Upper lobe of left lung (tissue), 6 donors: ENCODE results near the gene RPS6KA2. TPM values are rescaled to one million over a fixed set of nuclear protein-coding genes. Genes with fewer than 3 reads are reported as not detected.

Source experiments
- ATAC-seq, 2 donors: fragments of 200-7000 bp; cut with Tn5 transposase; one replicate each; pipeline ENCODE4 v1.9.1; 2022; ENCODE audit warnings: mild to moderate bottlenecking in 2 of 2, moderate library complexity in 2 of 2; ENCODE audit not compliant: low FRiP score in 2 of 2
- DNase-seq, 2 donors: peaks; one replicate each; pipeline ENCODE4 v3.0.0-alpha.2; 2019 to 2020
- H3K27ac ChIP-seq, 4 donors: fragments of 200-600 bp; sonication (generic); one replicate each; pipeline ENCODE4 v1.5.1; 2016 to 2019
- H3K27me3 ChIP-seq, 4 donors: fragments of 200-600 bp; sonication (generic); one replicate each; pipeline ENCODE4 v1.5.1; 2017 to 2019
- H3K36me3 ChIP-seq, 4 donors: fragments of 200-600 bp; sonication (generic); one replicate each; pipeline ENCODE4 v1.5.1; 2016 to 2019
- H3K4me1 ChIP-seq, 4 donors: fragments of 200-600 bp; sonication (generic); one replicate each; pipeline ENCODE4 v1.5.1; 2018 to 2019
- H3K4me3 ChIP-seq, 4 donors: fragments of 200-600 bp; sonication (generic); one replicate each; pipeline ENCODE4 v1.5.1; 2017 to 2019; ENCODE audit warnings: mild to moderate bottlenecking in 2 of 4, moderate library complexity in 1 of 4
- H3K9me3 ChIP-seq, 4 donors: fragments of 200-600 bp; sonication (generic); one replicate each; pipeline ENCODE4 v1.5.1; 2018 to 2019
- CTCF ChIP-seq, 6 experiments: fragments of 450-650 bp in 4 of 6; fragments of 200-600 bp in 2 of 6; sonication (generic) in 2 of 6; IDR thresholded peaks; one replicate each; pipeline ENCODE4 v1.5.1; 2016 to 2019; ENCODE audit warnings: antibody characterized with exemption in 6 of 6
- EP300 ChIP-seq, 4 donors: sonication (generic); formaldehyde crosslinking; IDR thresholded peaks; one replicate each; pipeline ENCODE4 v1.5.1; 2017; ENCODE audit warnings: antibody characterized with exemption in 4 of 4, control low read depth in 2 of 4
- POLR2A ChIP-seq, 4 donors: fragments of 450-650 bp; IDR thresholded peaks; one replicate each; pipeline ENCODE4 v1.5.1; 2016 to 2017; ENCODE audit warnings: antibody characterized with exemption in 4 of 4, mild to moderate bottlenecking in 2 of 4
- POLR2AphosphoS5 ChIP-seq, 2 donors: sonication (generic); formaldehyde crosslinking; IDR thresholded peaks; one replicate each; pipeline ENCODE4 v1.5.1; 2017; ENCODE audit warnings: antibody characterized with exemption in 2 of 2
- WGBS, 2 donors: methylation state at CpG; one replicate each; pipeline ENCODE4 v1.1.5; 2017 to 2018; 5-methylcytosine and 5-hydroxymethylcytosine counted together
- total RNA-seq, 6 donors: library from RNA; depleted of rRNA in 4 of 6; stranded (reverse); fragments of >200 nt in 4 of 6; gene quantifications; one replicate each; pipeline versions ENCODE4 v1.1.0 to v1.2.1, GENCODE V29; 2016 to 2021
- donor health status: DM: no; HTN: no; CAD: no; lungs with moderate emphysema.
- donor health status: DM: no; HTN: yes; CAD: no; lungs with severe emphysema.

RPS6KA2 gene
- total RNA-seq, 6 donors from 2014 or later, result 101 to 233 (median 168) TPM

- whole genome bisulfite sequencing, 2 donors, result 52 to 59% methylated on average over 26 of the region's 26 CpGs
- no peaks in the 10 kb centered on the region for H3K9me3 ChIP-seq
- ATAC-seq, result peak; percentile 53 to 66
- no peaks in the 10 kb centered on the region for H3K36me3 ChIP-seq
- H3K4me1 ChIP-seq, result peaks cover 15 to 36% (median 24%) of the 10 kb centered on the region in 4 donors
- TF ChIP-seq EP300 (IDR thresholded peaks at IDR 0.05) (peak in 2 of 4 donors; percentile 41 to 75), CTCF (IDR thresholded peaks at IDR 0.05) (no peak), POLR2AphosphoS5 (IDR thresholded peaks at IDR 0.05) (peak; percentile 37 to 59), POLR2A (IDR thresholded peaks at IDR 0.05) (peak in 1 of 4 donors; percentile 35)
- peak overlapping the region; percentile 15 to 67 (median 56) for H3K27ac ChIP-seq
- peak in 1 of 2 donors; percentile 66 for DNase-seq
- no peak overlapping the region for H3K4me3 ChIP-seq
- no peaks in the 10 kb centered on the region for H3K27me3 ChIP-seq
Measured at GRCh38 chr6:166633732-166634535, 6.9 kb upstream of the RPS6KA2 start.

- Histone ChIP-seq H3K9me3 (no peaks in the 10 kb centered on the region), H3K27me3 (no peaks in the 10 kb centered on the region), H3K4me3 (no peak overlapping the region), H3K27ac (no peak overlapping the region), H3K36me3 (no peaks in the 10 kb centered on the region), H3K4me1 (peaks cover 25 to 47% (median 35%) of the 10 kb centered on the region in 4 donors)
- DNase-seq, result peak in 1 of 2 donors; percentile 43
- WGBS, 2 donors, result 93 to 96% methylated on average over 10 to 11 of the region's 11 CpGs
- TF ChIP-seq POLR2A (IDR thresholded peaks at IDR 0.05), result no peak
- no peak for TF ChIP-seq EP300 (IDR thresholded peaks at IDR 0.05)
- no peak for TF ChIP-seq CTCF (IDR thresholded peaks at IDR 0.05)
- TF ChIP-seq POLR2AphosphoS5 (IDR thresholded peaks at IDR 0.05), result no peak
- no peak for ATAC-seq
Measured at GRCh38 chr6:166632731-166633130, 5.7 kb upstream of the RPS6KA2 start.

- no peak for ATAC-seq
- 60 to 81% methylated on average over 3 to 6 of the region's 6 CpGs for WGBS, 2 donors
- Histone ChIP-seq H3K4me3 (no peak overlapping the region), H3K36me3 (no peaks in the 10 kb centered on the region), H3K4me1 (peaks cover 16 to 33% (median 23%) of the 10 kb centered on the region in 4 donors), H3K27ac (peak overlapping the region in 1 of 4 donors; percentile 44), H3K9me3 (no peaks in the 10 kb centered on the region), H3K27me3 (no peaks in the 10 kb centered on the region)
- TF ChIP-seq EP300 (IDR thresholded peaks at IDR 0.05), result no peak
- TF ChIP-seq POLR2A (IDR thresholded peaks at IDR 0.05), result no peak
- TF ChIP-seq CTCF (IDR thresholded peaks at IDR 0.05), result no peak
- no peak for TF ChIP-seq POLR2AphosphoS5 (IDR thresholded peaks at IDR 0.05)
- no peak for DNase-seq
Measured at GRCh38 chr6:166630462-166630861, 3.4 kb upstream of the RPS6KA2 start.

- ATAC-seq (no peak), DNase-seq (no peak)
- peaks cover 19 to 36% (median 31%) of the 10 kb centered on the region in 4 donors for H3K4me1 ChIP-seq
- H3K9me3 ChIP-seq, result no peaks in the 10 kb centered on the region
- H3K27me3 ChIP-seq, result no peaks in the 10 kb centered on the region
- no peaks in the 10 kb centered on the region for H3K36me3 ChIP-seq
- peak overlapping the region in 3 of 4 donors; percentile 87 to 96 (median 89) for H3K27ac ChIP-seq
- WGBS, 2 donors, result 84 to 85% methylated on average over 5 of the region's 5 CpGs
- no peak for TF ChIP-seq POLR2AphosphoS5 (IDR thresholded peaks at IDR 0.05)
- no peak for TF ChIP-seq CTCF (IDR thresholded peaks at IDR 0.05)
- no peak for TF ChIP-seq EP300 (IDR thresholded peaks at IDR 0.05)
- no peak for TF ChIP-seq POLR2A (IDR thresholded peaks at IDR 0.05)
- no peak overlapping the region for H3K4me3 ChIP-seq
Measured at GRCh38 chr6:166629628-166630027, 2.6 kb upstream of the RPS6KA2 start.
